HL-60/S4 (cell line): ENCODE results near the gene ASPRV1.
"Not testable (repeated sequence)": the region's sequence is repeated elsewhere in the genome, so short reads cannot be mapped to it uniquely, and the experiment has no call there.

ENCODE experiments used
- in situ Hi-C: fragments of 300-500 bp; cut with MboI; formaldehyde crosslinking; loops from 2 replicates; pipeline ENCODE4 v1.14.3; 2022; ENCODE audit warnings: low sequenced_read_pairs

Gene ASPRV1

GRCh38 chr2:69961496-69961895 is at the start of gene ASPRV1:
ASPRV1 (minus strand) TSS chr2:69961631; CDS start chr2:69961436, 195 bp downstream.
- in situ Hi-C loops: no loop called here

- in situ Hi-C loops: no loop called here
Observed at GRCh38 chr2:70010576-70011111, 49.2 kb upstream of the ASPRV1 start.

- in situ Hi-C loops: no loop called here
Observed at GRCh38 chr2:70009762-70010575, 48.5 kb upstream of the ASPRV1 start.

- in situ Hi-C loops: no loop called here
Observed at GRCh38 chr2:70008290-70008689, 46.9 kb upstream of the ASPRV1 start.

GRCh38 chr2:70007151-70007550 is 45.7 kb upstream of the ASPRV1 start:
- in situ Hi-C loops: no loop called here

- in situ Hi-C loops: no loop called here
Observed at GRCh38 chr2:70006447-70006784, 45.0 kb upstream of the ASPRV1 start.

GRCh38 chr2:70005752-70006446 is 44.5 kb upstream of the ASPRV1 start:
- in situ Hi-C loops: no loop called here

GRCh38 chr2:70005216-70005615 is 43.8 kb upstream of the ASPRV1 start:
- in situ Hi-C loops: no loop called here

GRCh38 chr2:70003093-70003830 is 41.8 kb upstream of the ASPRV1 start:
- in situ Hi-C loops: no loop called here

- in situ Hi-C loops: no loop called here
Observed at GRCh38 chr2:70002241-70002899, 40.9 kb upstream of the ASPRV1 start.

GRCh38 chr2:70000529-70000928 is 39.1 kb upstream of the ASPRV1 start:
- in situ Hi-C loops: not testable (repeated sequence)

GRCh38 chr2:69998761-69999160 is 37.3 kb upstream of the ASPRV1 start:
- in situ Hi-C loops: no loop called here

- in situ Hi-C loops: no loop called here
Observed at GRCh38 chr2:69997015-69997830, 35.8 kb upstream of the ASPRV1 start.

- in situ Hi-C loops: no loop called here
Observed at GRCh38 chr2:69995511-69995910, 34.1 kb upstream of the ASPRV1 start.

GRCh38 chr2:69994166-69994565 is 32.7 kb upstream of the ASPRV1 start:
- in situ Hi-C loops: no loop called here

- in situ Hi-C loops: no loop called here
Observed at GRCh38 chr2:69993708-69994107, 32.3 kb upstream of the ASPRV1 start.

- in situ Hi-C loops: no loop called here
Observed at GRCh38 chr2:69993048-69993565, 31.7 kb upstream of the ASPRV1 start.

GRCh38 chr2:69992310-69993047 is 31.0 kb upstream of the ASPRV1 start:
- in situ Hi-C loops: no loop called here

- in situ Hi-C loops: no loop called here
Observed at GRCh38 chr2:69989441-69990105, 28.1 kb upstream of the ASPRV1 start.
